PC-9 (cell line): ENCODE measurements around the gene ZNF600. TPM values are rescaled to one million over a fixed set of nuclear protein-coding genes. Genes with fewer than 3 reads are reported as not detected.
"Not testable (repeated sequence)": the region's sequence is repeated elsewhere in the genome, so short reads cannot be mapped to it uniquely, and the experiment has no call there.

ENCODE experiments used
- BruUV-seq: library from RNA; stranded (reverse); fragments of 400-500 nt; replicated peaks from 2 replicates; lab custom pipeline; 2021; lab: Mats Ljungman, UMichigan
- CTCF ChIA-PET: fragments of 300-600 bp; sonication (Branson Sonifier 250); formaldehyde crosslinking; loops from one replicate; lab custom pipeline; 2022; ENCODE audit warnings: antibody characterized with exemption; lab: Charles Lee
- POLR2A ChIA-PET: fragments of 300-600 bp; sonication (Branson Sonifier 250); formaldehyde crosslinking; loops from one replicate; lab custom pipeline; 2022; ENCODE audit warnings: antibody characterized with exemption; ENCODE audit not compliant: unreplicated experiment; lab: Charles Lee
- DNase-seq, 2 experiments: peaks; one replicate each; pipeline versions ENCODE4 v3.0.0 to v3.0.0-alpha.2; 2015 to 2022; ENCODE audit warnings: mixed read lengths in 1 of 2
- H2AFZ ChIP-seq: fragments of 200-600 bp; sonication (generic); 2 replicates; pipeline ENCODE4 v1.8.1; 2017; ENCODE audit warnings: antibody characterized with exemption
- H3F3A ChIP-seq: fragments of 200-600 bp; sonication (generic); 2 replicates; pipeline ENCODE4 v1.8.1; 2017; ENCODE audit warnings: antibody characterized with exemption, mild to moderate bottlenecking, low read depth; ENCODE audit not compliant: insufficient read depth
- H3K27ac ChIP-seq: fragments of 200-600 bp; sonication (generic); 2 replicates; pipeline ENCODE4 v1.6.1; 2016; ENCODE audit warnings: mixed run types
- H3K27me3 ChIP-seq: fragments of 200-600 bp; sonication (generic); 2 replicates; pipeline ENCODE4 v1.6.1; 2016; ENCODE audit warnings: low read depth, mixed run types; ENCODE audit not compliant: insufficient read depth
- H3K36me3 ChIP-seq: fragments of 200-600 bp; sonication (generic); 2 replicates; pipeline ENCODE4 v1.6.1; 2016; ENCODE audit warnings: low read depth, mixed run types
- H3K4me1 ChIP-seq: fragments of 200-600 bp; sonication (generic); replicated peaks from 2 replicates; pipeline ENCODE4 v1.6.1; 2016; ENCODE audit warnings: mixed run types; ENCODE audit not compliant: insufficient read depth
- H3K4me2 ChIP-seq: fragments of 200-600 bp; sonication (generic); 2 replicates; pipeline ENCODE4 v1.6.1; 2017; ENCODE audit warnings: mixed run types
- H3K4me3 ChIP-seq: fragments of 200-600 bp; sonication (generic); 2 replicates; pipeline ENCODE4 v1.6.1; 2016; ENCODE audit warnings: mixed run types
- H3K79me2 ChIP-seq: fragments of 200-600 bp; sonication (generic); 2 replicates; pipeline ENCODE4 v1.6.1; 2017; ENCODE audit warnings: low read depth, mixed run types
- H3K9me2 ChIP-seq: fragments of 200-600 bp; sonication (generic); 2 replicates; pipeline ENCODE4 v1.8.1; 2017; ENCODE audit warnings: mild to moderate bottlenecking; ENCODE audit not compliant: insufficient read depth
- H3K9me3 ChIP-seq: fragments of 200-600 bp; sonication (generic); 2 replicates; pipeline ENCODE4 v1.8.1; 2016; ENCODE audit warnings: low read depth; ENCODE audit not compliant: insufficient read depth
- H4K20me1 ChIP-seq: fragments of 200-600 bp; sonication (generic); 2 replicates; pipeline ENCODE4 v1.8.1; 2017; ENCODE audit not compliant: insufficient read depth
- EZH2 ChIP-seq: fragments of 200-600 bp; sonication (generic); IDR thresholded peaks from 2 replicates; pipeline ENCODE4 v1.8.0; 2017; ENCODE audit warnings: antibody characterized with exemption, low read depth
- intact Hi-C: fragments of 100-400 bp; cut with micrococcal nuclease; formaldehyde crosslinking; loops from one replicate; pipeline ENCODE4 v1.10.0; 2022; ENCODE audit not compliant: unreplicated experiment
- total RNA-seq: library from RNA; stranded (reverse); gene quantifications from 2 replicates; pipeline ENCODE4 v1.2.3, GENCODE V29; 2021
- TF ChIP-seq, protein P1 (sequence below): fragments of 200-600 bp; sonication (generic); conservative IDR thresholded peaks from 2 replicates; pipeline ENCODE4 v1.6.1; 2017; ENCODE audit warnings: mixed run types, antibody characterized with exemption, mild to moderate bottlenecking, moderate library complexity

Gene ZNF600
- total RNA-seq, 1 experiment from 2014 or later = 27.9 TPM

DNA sequence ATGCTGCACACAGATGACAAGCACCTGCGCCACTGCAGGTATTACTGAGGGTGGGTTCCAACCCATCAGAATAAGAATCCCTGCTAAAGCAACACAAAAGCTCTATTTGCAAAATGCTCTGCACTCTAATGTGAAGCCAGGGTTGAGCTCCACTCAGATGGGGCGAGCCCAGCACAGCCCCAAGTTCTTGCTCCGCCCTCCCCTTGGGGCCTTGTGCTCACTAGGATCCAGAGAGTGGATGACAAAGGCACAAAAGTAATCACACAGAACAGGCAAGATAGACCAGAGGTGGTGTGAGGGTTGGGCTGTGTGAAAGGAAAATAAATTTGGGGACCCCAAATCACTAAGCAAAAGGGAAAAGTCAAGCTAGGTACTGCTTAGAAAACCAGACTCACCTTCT lies 43.5 kb downstream of the ZNF600 start:
- Histone ChIP-seq H4K20me1 (no peaks in the 10 kb centered on the region), H3K27ac (no peak overlapping the region), H3K9me2 (no peaks in the 10 kb centered on the region), H3F3A (no peaks in the 10 kb centered on the region), H3K79me2 (no peaks in the 10 kb centered on the region), H3K4me2 (no peak overlapping the region), H3K36me3 (no peaks in the 10 kb centered on the region), H2AFZ (no peak overlapping the region), H3K4me3 (no peak overlapping the region), H3K4me1 (no peaks in the 10 kb centered on the region), H3K9me3 (0 out of 2 replicates have a peak, but pooled peaks cover 8% of the 10 kb centered on the region), H3K27me3 (no peaks in the 10 kb centered on the region)
- DNase-seq = no peak
- intact Hi-C loops = no loop called here
- TF ChIP-seq EZH2 = no peak
- TF ChIP-seq, protein P1, sequence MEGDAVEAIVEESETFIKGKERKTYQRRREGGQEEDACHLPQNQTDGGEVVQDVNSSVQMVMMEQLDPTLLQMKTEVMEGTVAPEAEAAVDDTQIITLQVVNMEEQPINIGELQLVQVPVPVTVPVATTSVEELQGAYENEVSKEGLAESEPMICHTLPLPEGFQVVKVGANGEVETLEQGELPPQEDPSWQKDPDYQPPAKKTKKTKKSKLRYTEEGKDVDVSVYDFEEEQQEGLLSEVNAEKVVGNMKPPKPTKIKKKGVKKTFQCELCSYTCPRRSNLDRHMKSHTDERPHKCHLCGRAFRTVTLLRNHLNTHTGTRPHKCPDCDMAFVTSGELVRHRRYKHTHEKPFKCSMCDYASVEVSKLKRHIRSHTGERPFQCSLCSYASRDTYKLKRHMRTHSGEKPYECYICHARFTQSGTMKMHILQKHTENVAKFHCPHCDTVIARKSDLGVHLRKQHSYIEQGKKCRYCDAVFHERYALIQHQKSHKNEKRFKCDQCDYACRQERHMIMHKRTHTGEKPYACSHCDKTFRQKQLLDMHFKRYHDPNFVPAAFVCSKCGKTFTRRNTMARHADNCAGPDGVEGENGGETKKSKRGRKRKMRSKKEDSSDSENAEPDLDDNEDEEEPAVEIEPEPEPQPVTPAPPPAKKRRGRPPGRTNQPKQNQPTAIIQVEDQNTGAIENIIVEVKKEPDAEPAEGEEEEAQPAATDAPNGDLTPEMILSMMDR = no peak
- POLR2A ChIA-PET = interaction anchor here (0.6 kb wide), 2 partner anchors 41 to 275 kb away, joined by 3 read pairs; no protein-coding TSS in a partner anchor
- CTCF ChIA-PET = no interaction called here
- BruUV-seq = no TSS peak

- no peaks in the 10 kb centered on the region for H4K20me1 ChIP-seq
- H3K79me2 ChIP-seq = no peaks in the 10 kb centered on the region
- no peaks in the 10 kb centered on the region for H3K36me3 ChIP-seq
- POLR2A ChIA-PET = no interaction called here
- no peaks in the 10 kb centered on the region for H3K4me1 ChIP-seq
- intact Hi-C loops = no loop called here
- CTCF ChIA-PET = no interaction called here
- H3K4me3 ChIP-seq = no peak overlapping the region
- no peak overlapping the region for H3K27ac ChIP-seq
- H3K9me3 ChIP-seq = 0 out of 2 replicates have a peak, but pooled peaks cover 8% of the 10 kb centered on the region
- H3K27me3 ChIP-seq = no peaks in the 10 kb centered on the region
- BruUV-seq = no TSS peak
- DNase-seq = no peak
- TF ChIP-seq, protein P1 = no peak
- TF ChIP-seq EZH2 = no peak
- H2AFZ ChIP-seq = no peak overlapping the region
- H3K9me2 ChIP-seq = no peaks in the 10 kb centered on the region
- no peak overlapping the region for H3K4me2 ChIP-seq
- no peaks in the 10 kb centered on the region for H3F3A ChIP-seq
Measured at GRCh38 chr19:52742516-52742915, 44.1 kb downstream of the ZNF600 start.

GRCh38 chr19:52741951-52742485 lies 44.6 kb downstream of the ZNF600 start:
- Histone ChIP-seq H3K4me1 (no peaks in the 10 kb centered on the region), H3K27me3 (no peaks in the 10 kb centered on the region), H3K4me2 (no peak overlapping the region), H3K79me2 (no peaks in the 10 kb centered on the region), H4K20me1 (no peaks in the 10 kb centered on the region), H3F3A (no peaks in the 10 kb centered on the region), H2AFZ (no peak overlapping the region), H3K4me3 (no peak overlapping the region), H3K27ac (no peak overlapping the region), H3K9me2 (no peaks in the 10 kb centered on the region), H3K36me3 (no peaks in the 10 kb centered on the region), H3K9me3 (0 out of 2 replicates have a peak, but pooled peaks cover 8% of the 10 kb centered on the region)
- BruUV-seq = no TSS peak
- TF ChIP-seq EZH2 = no peak
- TF ChIP-seq, protein P1 = no peak
- intact Hi-C loops = no loop called here
- POLR2A ChIA-PET = no interaction called here
- CTCF ChIA-PET = no interaction called here
- DNase-seq = no peak

- H3K36me3 ChIP-seq, DNase-seq, H3K27ac ChIP-seq, POLR2A ChIA-PET, intact Hi-C loops, H3F3A ChIP-seq, H3K9me2 ChIP-seq, H3K27me3 ChIP-seq, H3K4me2 ChIP-seq, H4K20me1 ChIP-seq, H3K79me2 ChIP-seq, H3K4me3 ChIP-seq, BruUV-seq, H2AFZ ChIP-seq, CTCF ChIA-PET, H3K4me1 ChIP-seq, H3K9me3 ChIP-seq: not testable (repeated sequence)
Measured at GRCh38 chr19:52741371-52741770, 45.2 kb downstream of the ZNF600 start.
